HG03135 (cell line): Measurements from ENCODE around the gene GPR52.
"Not testable (repeated sequence)": the region's sequence is repeated elsewhere in the genome, so short reads cannot be mapped to it uniquely, and the experiment has no call there.

Experiments
- ATAC-seq: cut with Tn5 transposase; IDR thresholded peaks from one replicate; pipeline ENCODE4 v1.9.1; 2021; ENCODE audit warnings: mild to moderate bottlenecking, moderate library complexity; ENCODE audit not compliant: unreplicated experiment

The GPR52 gene

GRCh38 chr1:174447866-174448530, at the start of gene GPR52:
Gene GPR52, plus strand, starts transcription at chr1:174447964. Its CDS starts 148 bp downstream, at chr1:174448112.
- ATAC-seq = no peak

- ATAC-seq = no peak
Measured at GRCh38 chr1:174398246-174398645, 49.5 kb upstream of the GPR52 start.

GRCh38 chr1:174399211-174399610, 48.6 kb upstream of the GPR52 start:
- no peak for ATAC-seq

GRCh38 chr1:174401075-174401474, 46.7 kb upstream of the GPR52 start:
- ATAC-seq = no peak

GRCh38 chr1:174405219-174405618, 42.5 kb upstream of the GPR52 start:
- no peak for ATAC-seq

- ATAC-seq = no peak
Measured at GRCh38 chr1:174406421-174406820, 41.3 kb upstream of the GPR52 start.

- no peak for ATAC-seq
Measured at GRCh38 chr1:174407665-174408064, 40.1 kb upstream of the GPR52 start.

GRCh38 chr1:174408146-174408545, 39.6 kb upstream of the GPR52 start:
- no peak for ATAC-seq

GRCh38 chr1:174409801-174410200, 38.0 kb upstream of the GPR52 start:
- ATAC-seq = not testable (repeated sequence)

GRCh38 chr1:174413632-174414031, 34.1 kb upstream of the GPR52 start:
- no peak for ATAC-seq

GRCh38 chr1:174414203-174414602, 33.6 kb upstream of the GPR52 start:
- no peak for ATAC-seq

- no peak for ATAC-seq
Measured at GRCh38 chr1:174415506-174415905, 32.3 kb upstream of the GPR52 start.

GRCh38 chr1:174417921-174418320, 29.8 kb upstream of the GPR52 start:
- no peak for ATAC-seq

GRCh38 chr1:174425121-174425520, 22.6 kb upstream of the GPR52 start:
- ATAC-seq = no peak

GRCh38 chr1:174426153-174426552, 21.6 kb upstream of the GPR52 start:
- ATAC-seq = no peak

GRCh38 chr1:174428033-174428432, 19.7 kb upstream of the GPR52 start:
- ATAC-seq = no peak

- no peak for ATAC-seq
Measured at GRCh38 chr1:174428739-174429138, 19.0 kb upstream of the GPR52 start.

GRCh38 chr1:174433451-174433850, 14.3 kb upstream of the GPR52 start:
- no peak for ATAC-seq

GRCh38 chr1:174445351-174445750, 2.4 kb upstream of the GPR52 start:
- ATAC-seq = no peak

GRCh38 chr1:174445817-174446216, 1.9 kb upstream of the GPR52 start:
- ATAC-seq = no peak

GRCh38 chr1:174448531-174448883, 743 bp downstream of the GPR52 start:
- no peak for ATAC-seq

- no peak for ATAC-seq
Measured at GRCh38 chr1:174448974-174449373, 1.2 kb downstream of the GPR52 start.

GRCh38 chr1:174451408-174451807, 3.6 kb downstream of the GPR52 start:
- no peak for ATAC-seq
